Measurements from ENCODE around the gene TUBA3E.
"Not testable (repeated sequence)": the region's sequence is repeated elsewhere in the genome, so short reads cannot be mapped to it uniquely, and the experiment has no call there.

Gene TUBA3E

DNA sequence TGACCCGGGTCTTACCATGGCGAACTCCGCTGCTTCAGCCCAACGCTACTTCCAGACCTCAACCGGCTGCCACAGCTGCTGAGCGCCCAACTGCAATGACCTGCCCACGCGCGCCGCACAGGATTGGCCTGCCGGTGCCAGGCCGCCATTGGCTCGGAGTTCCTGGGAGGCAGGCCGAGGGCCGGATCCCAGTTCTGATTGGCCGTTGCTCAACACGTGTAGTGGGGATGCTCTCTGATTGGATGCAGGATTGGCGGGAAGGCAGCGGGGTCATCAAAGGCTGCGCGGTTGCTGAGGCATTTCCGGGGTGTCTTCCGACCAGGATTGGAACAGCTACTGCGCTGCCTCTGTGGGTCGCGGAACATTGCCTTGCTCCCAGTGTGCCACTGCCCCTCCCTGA lies at the start of gene TUBA3E:
TSS of gene TUBA3E (minus strand) at position 97 of the 400 bp plus-strand sequence. CDS start at position 18, 79 bp downstream.
- DNase-seq = no peak

DNA sequence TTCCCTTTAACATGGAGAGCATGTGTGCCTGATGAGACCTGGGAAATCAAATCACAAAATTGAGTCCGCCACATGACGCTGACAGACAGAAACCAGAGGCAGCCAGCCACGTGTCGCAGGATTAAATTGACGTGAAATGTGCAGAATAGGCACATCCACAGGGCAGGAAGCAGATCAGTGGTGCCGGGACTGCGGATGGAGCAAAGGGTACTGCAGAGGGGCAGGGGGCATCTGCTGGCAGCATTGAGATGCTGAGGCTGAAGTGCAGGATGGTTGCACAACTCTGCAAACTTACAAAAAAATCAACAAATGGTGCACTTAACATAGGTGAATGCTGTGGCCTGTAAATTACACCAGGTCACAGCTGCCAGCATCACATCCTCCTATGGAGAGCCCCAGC lies 48.2 kb upstream of the TUBA3E start:
- DNase-seq = no peak

DNA sequence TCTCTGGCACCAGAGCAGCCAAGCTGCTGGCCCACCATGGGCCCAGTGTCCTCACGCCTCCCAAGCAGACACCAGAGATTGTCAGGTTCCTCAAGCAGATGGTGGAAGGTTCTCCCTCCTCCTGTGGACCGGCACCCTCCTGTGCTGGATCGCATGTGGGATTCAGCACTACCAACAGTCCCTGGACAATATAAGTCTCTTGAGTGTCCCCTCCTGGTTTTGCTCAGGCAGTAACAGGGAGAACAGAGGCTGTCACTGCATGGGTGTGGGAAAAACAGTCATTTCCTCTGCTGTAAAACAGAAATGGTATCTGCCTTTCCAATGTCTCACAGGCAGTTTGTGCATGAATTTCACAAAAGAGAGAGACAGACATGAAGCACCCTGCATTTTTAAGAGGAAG lies 47.7 kb upstream of the TUBA3E start:
- DNase-seq = no peak

DNA sequence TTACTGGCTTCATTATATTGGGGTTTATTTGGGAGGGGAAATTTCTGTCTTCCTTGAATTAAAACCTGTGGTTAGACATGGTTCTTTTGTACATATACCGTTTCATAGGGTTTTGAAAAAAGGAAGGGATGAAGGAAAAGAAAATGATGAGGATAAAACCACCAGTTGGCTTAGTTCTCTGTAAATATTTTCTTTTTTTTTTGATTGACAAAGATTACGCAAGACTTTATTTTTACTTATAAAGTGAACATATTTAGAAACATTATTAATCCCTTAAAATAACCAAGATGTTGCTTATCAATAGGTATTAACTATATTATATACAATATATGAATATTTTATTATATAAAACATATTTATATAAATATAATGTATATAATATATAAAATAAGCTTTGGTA lies 45.1 kb upstream of the TUBA3E start:
- no peak for DNase-seq

DNA sequence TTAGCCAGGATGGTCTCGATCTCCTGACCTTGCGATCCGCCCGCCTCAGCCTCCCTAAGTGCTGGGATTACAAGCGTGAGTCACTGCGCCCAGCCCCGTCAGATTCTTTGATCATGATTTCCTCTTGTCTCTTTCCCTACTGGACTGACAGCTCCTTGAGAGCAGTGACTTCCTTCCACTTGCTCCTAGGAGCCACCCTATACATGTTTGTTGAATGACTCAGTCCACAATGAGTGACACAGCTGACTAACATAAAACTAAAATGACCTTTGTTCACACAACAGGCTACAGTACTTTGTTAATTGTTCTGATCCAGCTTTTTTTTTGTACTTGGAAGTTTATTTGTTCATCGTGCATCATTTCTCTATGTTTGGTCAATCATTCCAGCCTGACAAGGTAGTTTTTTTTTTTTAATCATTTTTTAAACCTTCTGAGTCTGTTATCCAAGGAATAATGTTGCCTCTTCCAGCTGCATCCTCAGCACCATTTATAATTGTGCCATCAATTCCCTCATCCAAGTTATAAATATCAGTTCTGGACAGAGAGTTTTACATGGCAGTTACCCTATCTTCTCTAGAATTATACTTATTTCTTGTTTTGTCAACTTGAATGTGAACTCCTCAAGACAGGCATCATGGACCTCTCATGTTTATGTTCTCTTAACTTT lies 42.9 kb upstream of the TUBA3E start:
- DNase-seq = no peak

DNA sequence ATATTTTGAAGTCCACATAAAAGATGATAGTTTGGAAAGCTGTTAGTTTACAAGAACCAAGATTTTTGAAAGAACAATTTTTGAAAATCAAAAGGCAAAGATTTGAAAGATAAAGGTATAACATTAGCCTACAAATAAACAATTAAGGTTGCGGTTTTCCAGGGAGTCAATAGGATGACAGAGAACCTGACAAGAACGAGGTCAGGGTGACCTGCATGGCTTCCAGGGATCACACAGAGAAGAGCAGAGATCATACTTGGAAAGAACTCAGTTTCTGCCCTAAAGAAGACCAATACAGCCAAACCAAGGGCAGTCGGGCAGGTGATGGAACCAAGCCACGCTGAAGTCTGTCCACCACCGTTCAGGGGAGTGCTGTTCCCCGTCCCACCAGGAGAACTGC lies 41.3 kb upstream of the TUBA3E start:
- not testable (repeated sequence) for DNase-seq

DNA sequence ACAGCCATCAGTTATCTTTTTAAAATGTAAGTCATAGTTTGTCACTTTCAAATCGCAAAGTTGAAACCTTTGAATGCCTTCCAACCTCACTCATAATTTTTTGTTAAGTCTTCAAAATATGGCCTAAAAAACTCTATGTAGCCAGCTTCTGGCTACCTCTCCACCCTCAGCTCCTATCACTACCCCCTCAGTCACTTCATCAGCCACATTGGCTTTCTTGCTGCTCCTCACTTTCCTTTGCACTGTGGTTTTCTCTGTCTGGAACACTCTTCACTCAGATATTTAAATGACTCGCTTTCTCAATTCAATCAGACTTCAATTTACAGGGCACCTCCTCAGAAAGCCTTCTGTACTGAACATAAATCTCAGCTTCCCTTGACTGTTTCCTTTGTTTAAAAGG lies 34.8 kb upstream of the TUBA3E start:
- not testable (repeated sequence) for DNase-seq

DNA sequence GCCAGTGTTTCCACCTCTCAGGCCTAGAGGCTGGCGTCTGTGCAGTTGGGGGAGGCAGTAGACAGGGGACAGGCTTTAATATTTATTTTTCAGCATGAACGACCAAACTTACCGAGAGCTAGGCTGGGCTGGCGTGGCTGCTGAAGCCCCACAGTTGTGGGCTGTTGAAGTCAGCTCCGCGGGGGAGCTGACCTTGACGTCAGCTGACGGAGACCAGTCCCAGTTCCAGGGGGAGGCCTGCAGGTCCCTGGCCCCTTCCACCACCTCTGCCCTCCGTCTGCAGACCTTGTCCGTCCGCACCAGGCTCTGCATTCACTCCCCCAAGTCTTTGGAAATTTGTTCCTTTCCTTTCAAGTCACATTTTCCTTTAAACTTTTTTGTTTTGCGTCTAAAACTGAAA lies 33.4 kb upstream of the TUBA3E start:
- DNase-seq = no peak

DNA sequence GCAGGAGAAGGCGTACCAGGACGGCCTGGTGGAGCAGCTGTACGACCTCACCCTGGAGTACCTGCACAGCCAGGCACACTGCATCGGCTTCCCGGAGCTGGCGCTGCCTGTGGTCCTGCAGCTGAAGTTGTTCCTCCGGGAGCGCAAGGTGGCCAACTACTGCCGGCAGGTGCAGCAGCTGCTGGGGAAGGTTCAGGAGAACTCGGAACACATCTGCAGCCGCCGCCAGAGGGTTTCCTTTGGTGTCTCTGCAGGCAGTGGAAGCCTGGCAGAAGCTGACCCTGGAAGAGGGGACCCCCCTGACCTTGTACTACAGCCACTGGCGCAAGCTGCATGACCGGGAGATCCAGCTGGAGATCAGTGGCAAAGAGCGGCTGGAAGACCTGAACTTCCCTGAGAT lies 32.7 kb upstream of the TUBA3E start:
- not testable (repeated sequence) for DNase-seq

DNA sequence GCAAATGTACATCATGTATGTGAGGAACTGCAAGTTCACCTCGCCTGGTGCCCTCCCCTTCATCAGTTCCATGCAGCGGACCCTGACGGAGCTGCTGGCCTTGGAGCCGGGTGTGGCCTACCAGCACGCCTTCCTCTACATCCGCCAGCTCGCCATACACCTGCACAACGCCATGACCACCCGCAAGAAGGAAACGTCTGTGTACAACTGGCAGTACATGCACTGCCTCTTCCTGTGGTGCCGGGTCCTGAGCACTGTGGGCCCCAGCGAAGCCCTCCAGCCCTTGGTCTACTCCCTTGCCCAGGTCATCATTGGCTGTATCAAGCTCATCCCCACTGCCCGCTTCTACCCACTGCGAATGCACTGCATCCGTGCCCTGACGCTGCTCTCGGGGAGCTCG lies 32.1 kb upstream of the TUBA3E start:
- not testable (repeated sequence) for DNase-seq

DNA sequence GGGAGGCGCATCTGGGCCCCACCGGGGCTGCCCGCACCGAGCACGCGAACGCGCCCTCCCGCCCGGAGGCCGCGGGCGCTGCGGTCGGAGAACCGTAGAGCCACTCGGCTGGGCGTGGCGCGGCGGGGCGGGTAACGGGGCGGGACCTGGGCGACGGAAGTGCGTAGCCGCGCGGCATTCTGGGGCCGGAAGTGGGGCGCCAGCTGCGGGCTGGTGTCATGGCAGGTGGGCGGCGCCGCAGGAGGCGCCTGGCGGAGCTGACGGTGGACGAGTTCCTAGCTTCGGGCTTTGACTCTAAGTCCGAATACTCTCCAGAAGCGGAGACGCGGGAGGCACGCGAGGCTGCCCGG lies 30.9 kb upstream of the TUBA3E start:
- not testable (repeated sequence) for DNase-seq

DNA sequence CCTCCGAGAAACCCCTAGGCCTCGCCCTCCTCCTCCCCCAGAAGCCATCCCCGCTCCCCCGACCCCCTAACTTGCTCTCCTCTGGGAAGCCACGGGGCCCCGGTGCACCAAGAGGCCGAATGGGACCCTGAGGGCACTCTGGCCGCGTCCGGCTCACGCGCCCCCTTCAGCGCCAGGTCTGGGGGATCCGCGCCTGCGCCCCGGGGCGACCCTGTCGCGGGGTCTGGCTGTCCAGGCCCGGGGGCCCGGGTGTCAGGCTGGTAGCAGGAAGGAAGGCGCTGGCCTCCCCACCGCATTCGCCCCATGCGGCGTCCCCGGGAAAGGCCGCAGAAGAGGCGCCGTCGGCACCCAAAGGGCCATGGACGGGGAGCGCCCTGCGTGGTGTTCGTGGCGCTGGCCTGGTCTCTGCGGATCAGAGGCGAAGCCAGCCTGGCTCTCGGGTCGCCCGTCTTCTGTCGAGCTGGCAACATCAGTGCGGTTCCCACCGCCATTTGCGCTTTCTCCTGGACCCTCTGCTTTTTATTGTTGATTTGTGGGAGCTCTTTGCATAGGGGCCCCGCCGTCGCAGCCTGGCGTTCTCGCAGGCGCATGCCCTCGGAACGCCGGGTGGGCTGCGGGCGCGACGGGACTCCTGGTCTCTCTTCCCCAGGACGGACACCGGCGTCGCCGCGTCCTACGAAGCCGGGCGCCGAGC lies 30.4 kb upstream of the TUBA3E start:
- DNase-seq = not testable (repeated sequence)

DNA sequence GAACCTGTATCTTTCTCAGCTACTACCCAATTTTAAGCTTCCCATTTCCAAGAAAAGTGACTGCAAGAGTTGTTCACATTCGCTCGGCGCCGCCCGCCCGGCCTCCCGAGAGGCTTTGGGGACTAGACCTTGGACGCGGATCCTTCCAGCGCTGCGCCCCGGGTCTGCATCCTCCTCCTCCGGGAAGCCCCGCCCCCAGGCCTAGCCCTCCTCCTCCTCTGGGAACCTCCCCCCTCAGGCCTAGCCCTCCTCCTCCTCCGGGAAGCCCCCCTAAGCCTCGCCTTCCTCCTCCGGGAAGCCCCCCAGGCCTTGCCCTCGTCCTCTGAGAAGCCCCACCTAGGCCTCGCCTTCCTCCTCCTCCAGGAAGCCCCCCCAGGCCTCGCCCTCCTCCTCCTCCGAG lies 29.8 kb upstream of the TUBA3E start:
- DNase-seq = not testable (repeated sequence)

DNA sequence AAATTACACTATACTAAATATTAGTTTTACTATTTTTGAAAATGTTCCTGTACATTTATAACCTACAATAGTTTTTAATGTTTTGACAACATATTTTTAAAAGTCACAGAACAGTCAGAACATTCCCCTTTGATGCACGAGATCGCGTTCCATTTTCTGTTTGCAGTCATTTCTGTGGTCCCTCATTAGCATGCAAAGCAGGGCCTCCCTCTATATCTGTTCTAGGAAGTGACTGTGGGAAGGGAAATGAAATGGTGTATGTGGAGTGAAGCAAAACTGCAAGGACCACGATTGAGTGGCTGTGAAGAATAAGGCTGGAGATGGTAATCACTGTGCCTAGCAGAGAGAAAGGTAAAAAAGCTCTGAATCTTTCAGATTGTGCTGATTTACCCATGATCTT lies 24.3 kb upstream of the TUBA3E start:
- not testable (repeated sequence) for DNase-seq

DNA sequence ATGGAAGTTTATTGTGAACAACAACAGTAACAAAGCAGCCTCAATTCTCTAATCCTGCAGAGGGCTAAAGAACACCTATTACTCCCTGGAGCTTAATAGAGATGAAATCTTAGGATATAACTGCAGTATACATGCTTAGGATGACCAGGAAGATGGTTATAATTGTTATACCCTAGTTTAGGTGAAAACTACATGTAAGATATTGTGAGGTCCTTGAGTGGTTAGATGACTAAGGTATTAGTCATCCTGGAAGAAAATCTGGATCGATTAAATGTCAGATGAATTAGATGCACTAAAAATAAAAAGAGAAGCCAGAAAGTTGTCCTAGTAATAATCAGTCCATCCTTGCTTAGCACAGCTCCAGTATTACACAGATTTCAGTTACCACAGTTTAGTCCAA lies 22.3 kb upstream of the TUBA3E start:
- DNase-seq = not testable (repeated sequence)

DNA sequence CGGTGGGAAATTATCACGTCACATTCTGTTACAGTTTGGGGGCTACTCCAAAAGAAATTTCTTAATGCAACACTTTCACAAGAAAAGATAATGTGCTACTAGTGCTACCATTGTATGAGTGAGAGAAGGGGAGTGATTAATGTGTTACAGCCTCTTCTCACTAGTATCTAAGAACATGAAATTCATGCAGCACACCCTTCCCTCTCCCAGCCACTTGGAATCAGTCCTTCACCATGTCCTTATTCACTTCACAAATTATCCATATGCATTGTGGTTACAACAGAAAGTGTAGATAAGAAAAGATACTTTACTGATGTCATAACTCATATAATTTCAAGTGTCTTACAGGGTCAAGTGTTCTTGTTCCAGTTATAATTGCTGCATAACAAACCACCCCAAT lies 20.9 kb upstream of the TUBA3E start:
- not testable (repeated sequence) for DNase-seq

DNA sequence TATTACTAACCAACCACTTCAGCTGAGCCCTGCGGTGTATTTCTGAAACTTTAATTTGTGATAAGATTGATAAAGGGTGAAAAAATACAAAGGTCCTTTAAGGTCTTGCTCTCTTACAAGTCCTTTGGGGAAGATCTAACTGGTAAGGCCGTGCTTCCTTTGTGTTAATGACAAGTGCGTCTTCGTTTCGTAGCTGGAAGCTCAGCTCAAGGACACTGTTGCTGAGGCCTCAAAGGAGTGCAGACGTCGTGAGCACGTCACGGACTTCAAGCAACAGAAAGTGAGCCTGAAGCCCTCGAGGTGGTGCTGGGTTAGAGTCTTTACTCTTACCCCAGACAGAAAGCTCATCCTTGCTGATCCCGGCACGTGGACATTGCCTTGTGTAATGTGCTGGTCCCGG lies 8.8 kb upstream of the TUBA3E start:
- not testable (repeated sequence) for DNase-seq

DNA sequence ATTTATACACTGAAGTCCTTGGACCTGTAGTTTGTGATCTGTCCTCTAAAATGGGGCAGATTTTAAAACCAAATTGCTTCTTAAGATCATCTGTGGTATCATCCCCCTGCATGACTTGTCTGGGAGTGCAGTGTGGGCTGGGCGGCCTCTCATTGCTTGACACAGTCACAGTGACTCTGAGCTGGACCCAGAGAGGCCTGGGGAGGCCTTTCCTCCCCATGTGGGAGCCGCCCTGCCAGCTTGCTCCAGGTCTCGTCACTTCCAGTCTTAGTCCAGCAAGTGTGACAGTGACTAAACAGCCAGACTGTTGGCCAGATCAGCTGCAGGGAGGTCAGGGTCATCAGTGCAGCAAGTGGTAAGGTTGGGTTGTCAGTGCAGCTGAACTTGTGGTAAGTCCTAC lies 4.9 kb upstream of the TUBA3E start:
- DNase-seq = not testable (repeated sequence)

DNA sequence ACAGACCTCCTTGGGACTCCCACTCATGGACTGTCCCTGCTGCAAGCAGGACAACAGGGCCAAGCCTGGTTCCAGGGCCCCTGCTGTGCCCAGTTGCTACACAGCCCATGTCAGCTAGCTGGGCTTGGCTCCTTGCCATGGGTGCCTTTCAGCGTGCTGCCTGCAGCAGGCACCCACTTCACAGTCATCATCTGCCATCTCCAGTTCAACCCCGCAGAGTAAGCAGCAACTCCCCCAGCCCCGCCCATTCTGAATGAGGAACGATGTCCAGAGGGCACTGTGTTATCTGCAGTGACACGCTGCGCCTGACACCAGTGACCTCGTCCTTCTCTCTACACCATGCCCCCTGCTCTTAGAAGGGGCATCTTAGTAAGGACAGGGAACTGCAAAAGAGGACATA lies 4.3 kb upstream of the TUBA3E start:
- not testable (repeated sequence) for DNase-seq

DNA sequence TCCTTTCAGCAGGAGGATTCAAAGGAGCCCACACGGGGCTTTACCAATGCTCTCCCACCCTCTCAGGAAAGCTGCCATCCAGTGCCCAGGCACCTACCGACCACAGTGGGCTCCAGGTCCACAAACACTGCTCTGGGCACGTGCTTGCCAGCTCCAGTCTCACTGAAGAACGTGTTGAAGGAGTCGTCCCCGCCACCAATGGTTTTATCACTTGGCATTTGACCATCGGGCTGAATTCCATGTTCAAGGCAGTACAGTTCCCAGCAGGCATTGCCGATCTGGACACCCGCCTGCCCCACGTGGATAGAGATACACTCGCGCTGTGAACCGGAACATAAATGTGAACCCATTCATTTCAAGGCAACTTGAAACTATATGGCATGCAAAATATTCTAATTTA lies 2.2 kb downstream of the TUBA3E start:
- DNase-seq = not testable (repeated sequence)

DNA sequence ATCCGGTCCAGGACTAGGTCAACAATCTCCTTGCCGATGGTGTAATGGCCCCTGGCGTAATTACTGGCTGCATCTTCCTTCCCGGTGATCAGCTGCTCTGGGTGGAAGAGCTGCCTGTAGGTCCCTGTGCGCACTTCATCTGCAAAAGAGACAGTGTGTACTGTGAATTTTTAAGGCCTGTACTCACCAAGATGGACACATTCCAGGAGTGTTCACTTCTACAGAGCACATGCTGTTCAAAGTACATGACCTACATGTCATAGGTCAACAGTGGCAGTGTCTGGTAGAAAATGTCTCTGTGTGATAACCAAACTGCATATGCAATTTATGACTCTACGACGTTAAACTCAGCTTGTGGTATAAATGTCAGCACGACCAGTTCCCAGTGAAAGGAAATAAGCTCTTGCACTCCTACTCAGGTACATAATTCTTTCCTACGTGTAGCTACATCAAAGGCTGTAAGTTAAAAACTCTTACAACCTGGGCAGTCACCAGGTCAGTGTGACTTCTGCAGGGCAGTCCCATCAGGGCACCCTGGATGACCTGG lies 3.1 kb downstream of the TUBA3E start:
- not testable (repeated sequence) for DNase-seq

DNA sequence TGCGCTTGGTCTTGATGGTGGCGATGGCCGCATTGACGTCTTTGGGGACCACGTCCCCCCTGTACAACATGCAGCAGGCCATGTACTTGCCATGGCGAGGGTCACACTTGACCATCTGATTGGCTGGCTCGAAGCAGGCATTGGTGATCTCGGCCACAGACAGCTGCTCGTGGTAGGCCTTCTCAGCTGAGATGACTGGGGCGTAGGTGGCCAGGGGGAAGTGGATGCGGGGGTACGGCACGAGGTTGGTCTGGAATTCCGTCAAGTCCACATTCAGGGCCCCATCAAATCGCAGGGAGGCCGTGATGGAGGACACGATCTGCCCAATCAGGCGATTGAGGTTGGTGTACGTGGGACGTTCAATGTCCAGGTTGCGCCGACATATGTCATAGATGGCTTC lies 4.4 kb downstream of the TUBA3E start:
- not testable (repeated sequence) for DNase-seq

DNA sequence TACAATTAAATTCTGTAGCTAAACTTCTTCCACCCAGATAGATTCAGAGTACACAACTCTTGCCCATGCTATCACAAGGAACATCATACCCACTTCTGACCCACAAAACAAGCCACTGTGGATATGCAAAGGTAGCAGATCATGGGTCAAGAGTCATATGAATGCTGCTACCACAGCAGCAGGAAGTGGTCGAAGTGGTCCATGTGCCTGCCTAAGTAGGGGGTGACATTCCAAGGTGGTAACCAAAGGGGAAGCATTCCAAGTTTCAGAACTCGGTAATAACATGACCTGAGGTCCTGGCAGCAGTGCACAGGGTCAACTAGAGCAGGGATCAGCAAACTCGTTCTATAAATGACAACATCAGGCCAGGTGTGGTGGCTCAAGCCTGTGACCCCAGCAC lies 5.8 kb downstream of the TUBA3E start:
- DNase-seq = not testable (repeated sequence)

DNA sequence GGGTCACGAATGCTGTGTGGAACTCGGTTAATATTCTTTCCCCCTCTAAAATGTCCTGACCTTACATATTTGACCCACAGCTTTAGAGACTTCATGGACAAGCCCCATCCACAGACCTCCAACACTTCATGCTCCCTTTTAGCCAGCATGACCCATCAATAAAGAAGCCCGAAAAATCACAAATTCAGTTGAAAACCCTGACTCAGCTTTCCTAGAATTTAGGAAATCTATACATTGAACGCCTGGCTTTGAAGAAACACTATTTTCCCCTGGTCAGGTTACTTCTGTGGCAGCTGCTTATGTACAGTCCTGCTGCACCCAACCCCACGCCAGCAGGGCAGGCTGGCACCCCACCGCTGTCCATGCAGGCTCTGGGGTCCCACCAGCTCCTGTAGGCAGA lies 6.9 kb downstream of the TUBA3E start:
- not testable (repeated sequence) for DNase-seq
